Stimulated activated CD8-positive, alpha-beta memory T cell treated with anti-CD3 and anti-CD28 coated beads, Interleukin-15, amount 100 ng/mL, for 24 hours (primary cell): Measurements from ENCODE around the gene RPS14.

Source experiments
- DNase-seq: peaks from one replicate; pipeline ENCODE4 v3.0.0-alpha.2; 2020; ENCODE audit warnings: low read depth

RPS14 gene

DNA sequence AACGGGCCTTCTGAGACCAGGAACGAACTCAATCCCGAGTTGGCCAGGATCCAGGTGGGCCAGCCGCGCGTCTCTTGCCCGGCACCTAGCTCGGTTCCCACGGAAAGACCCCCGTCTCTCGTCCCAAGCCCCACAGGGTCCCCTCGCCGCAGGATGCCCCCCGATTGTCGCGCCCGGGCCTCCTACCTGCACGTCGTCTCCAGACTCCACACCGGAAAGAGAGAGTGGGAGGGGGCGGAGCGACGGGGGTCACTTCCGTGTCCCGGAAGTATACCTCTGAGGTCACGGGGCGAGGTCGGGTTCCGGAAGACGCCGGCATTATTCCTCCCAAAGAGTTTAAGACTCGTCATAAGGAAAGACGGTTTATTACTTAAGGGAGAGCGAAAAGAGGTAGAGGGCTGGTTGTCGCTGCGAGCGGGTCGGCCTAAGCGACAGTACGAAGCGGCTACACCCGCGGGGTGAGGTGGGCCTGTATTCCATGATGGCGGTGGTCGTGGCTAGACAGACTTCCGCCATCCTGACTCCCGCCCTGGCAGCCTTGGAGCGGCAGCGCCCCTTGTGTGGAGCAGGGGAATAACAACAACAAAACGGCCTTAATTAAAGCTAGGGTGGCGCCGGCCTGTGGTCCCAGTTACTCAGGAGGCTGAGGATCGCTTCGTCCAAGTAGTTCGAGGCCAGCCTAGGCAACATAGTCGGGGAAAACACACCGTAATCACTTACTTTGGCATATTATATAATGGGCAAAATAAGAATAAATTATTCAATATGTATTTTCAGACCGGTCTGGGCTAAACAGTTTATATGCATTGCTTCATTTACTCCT, at the start of gene RPS14:
RPS14 (minus strand) TSS at position 223 of the 823 bp plus-strand sequence. CDS start 2,006 bp downstream, outside the sequence.
- peak; percentile 85 for DNase-seq

- DNase-seq: no peak
Measured at GRCh38 chr5:150498971-150499370, 49.4 kb upstream of the RPS14 start.

DNA sequence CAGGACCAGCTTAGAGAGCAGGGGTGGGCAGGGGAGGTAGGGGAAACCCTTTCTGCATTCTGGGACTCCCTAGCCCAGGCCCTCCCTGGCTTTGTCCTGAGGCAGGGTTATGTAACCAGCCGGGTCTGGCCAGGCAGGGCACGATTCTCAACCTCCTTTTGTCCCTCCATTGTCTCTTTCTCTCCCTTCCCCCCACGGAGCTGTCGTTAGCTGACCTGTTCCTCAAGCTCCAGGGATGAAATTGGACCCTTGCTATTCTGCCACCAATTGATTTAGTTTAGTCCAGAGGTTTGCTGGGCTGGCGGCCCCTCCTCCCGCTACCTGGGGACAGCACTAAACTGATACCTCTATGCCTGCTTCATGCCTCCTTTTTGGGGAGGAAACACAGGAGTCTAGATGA, 49.0 kb upstream of the RPS14 start:
- DNase-seq: no peak

DNA sequence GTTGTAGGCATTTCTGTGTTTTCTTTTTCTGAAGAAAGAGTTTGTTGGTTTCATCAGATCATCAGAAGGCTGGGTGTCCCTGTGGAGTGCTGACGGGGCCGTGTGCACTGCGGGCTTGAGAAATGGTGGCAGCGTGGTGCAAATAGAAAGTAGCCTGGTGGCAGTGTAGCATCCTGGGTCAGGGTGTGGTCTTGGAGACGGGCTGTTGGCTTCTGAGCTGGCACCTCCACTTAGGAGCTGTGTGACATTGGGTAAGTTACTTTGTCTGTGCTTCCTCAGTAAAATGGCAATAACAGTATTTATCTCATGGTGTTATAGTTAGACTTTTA, 48.4 kb upstream of the RPS14 start:
- no peak for DNase-seq

DNA sequence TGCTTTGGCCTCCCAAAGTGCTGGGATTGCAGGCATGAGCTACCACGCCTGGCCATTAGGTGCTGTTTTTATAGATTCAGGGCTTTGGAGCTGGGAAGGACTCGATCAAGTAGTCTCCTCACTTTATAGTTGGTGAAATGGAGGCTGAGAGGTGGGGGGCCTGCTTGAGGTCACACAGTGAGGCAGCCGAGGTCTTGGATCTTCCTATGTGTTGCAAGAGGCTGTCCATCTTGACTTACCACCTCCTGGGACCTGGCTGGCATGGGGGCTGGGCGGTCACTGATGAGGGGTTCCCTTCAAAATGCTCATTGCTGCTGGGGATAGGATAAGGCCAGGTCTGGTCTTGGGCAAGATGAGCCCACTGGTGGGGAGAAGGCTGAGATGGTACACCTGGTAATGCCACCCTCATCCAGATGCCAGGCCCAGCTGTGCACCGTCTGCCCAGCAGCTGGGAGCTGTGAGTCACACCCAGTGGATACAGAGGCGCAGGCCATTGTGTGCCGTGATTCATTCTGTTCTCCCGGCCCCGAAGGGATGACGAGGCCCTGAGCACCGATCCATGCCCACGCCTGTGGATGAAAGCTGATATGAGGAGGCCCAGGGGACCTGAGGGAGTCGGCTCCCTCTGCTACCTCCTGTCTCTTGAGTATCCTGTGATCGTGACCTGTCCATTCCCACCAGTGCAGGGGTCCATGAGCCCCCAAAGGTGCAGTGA, 47.9 kb upstream of the RPS14 start:
- DNase-seq: no peak

GRCh38 chr5:150496534-150496933, 47.0 kb upstream of the RPS14 start:
- no peak for DNase-seq

GRCh38 chr5:150496098-150496497, 46.6 kb upstream of the RPS14 start:
- DNase-seq: no peak

DNA sequence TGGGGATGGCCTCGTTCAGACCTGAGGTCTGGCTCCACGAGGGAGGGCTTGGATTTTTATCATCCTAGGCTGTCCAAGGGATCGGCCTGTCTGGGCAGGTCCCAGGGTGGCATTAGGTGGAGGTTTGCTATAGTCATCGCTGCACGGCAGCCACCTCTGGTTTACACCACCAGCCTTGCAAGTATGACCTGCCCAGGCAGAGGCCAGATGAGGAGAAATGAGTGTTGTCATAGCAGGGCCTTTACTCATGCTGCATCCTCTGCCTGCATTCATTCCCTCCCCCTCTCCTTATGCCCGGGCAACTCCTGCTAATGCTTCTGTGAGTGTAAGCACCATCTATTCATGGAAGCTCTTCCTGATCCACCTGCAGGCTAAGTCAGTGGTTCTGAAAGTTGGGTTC, 43.1 kb upstream of the RPS14 start:
- no peak for DNase-seq

DNA sequence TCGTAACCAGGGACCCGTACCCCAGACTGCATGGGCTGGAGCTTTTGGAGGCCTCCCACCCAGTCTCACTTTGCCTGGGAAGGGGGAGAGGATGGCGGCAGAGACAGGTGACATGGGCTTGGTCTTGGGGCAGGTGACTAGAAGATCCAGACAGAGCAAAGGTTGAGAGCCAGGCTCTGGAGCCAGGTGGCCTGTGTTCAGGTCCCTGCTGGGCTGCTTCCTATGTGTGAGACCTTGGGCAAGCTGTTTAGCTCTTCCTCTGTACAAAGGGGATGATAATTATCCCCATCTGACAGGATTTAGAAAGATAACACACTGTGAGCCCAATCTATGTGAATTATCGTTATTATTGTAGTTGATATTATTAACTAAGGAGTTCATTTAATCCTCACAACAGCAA, 42.3 kb upstream of the RPS14 start:
- no peak for DNase-seq

DNA sequence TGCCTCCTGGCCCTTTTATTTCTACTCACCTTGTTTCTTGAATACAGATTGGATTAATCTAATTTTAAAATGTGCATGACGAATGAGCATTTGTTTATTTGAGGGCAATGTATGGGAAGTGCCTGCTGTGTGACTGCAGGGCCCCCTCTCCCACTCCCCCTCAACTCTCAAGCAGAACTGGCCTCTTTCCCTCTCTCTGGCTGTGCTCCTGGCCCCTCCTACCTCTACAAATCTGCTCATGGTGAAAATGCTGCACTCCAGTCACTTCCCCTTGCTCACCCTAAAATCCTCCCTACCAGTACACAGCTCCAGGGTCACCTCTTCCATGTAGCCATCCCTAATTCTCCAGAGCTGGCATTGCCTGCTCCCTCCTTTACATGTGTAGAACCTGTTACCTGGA, 41.2 kb upstream of the RPS14 start:
- DNase-seq: no peak

GRCh38 chr5:150490296-150490669, 40.7 kb upstream of the RPS14 start:
- no peak for DNase-seq

GRCh38 chr5:150489360-150490295, 40.1 kb upstream of the RPS14 start:
- DNase-seq: no peak

- DNase-seq: no peak
Measured at GRCh38 chr5:150488519-150489359, 39.2 kb upstream of the RPS14 start.

DNA sequence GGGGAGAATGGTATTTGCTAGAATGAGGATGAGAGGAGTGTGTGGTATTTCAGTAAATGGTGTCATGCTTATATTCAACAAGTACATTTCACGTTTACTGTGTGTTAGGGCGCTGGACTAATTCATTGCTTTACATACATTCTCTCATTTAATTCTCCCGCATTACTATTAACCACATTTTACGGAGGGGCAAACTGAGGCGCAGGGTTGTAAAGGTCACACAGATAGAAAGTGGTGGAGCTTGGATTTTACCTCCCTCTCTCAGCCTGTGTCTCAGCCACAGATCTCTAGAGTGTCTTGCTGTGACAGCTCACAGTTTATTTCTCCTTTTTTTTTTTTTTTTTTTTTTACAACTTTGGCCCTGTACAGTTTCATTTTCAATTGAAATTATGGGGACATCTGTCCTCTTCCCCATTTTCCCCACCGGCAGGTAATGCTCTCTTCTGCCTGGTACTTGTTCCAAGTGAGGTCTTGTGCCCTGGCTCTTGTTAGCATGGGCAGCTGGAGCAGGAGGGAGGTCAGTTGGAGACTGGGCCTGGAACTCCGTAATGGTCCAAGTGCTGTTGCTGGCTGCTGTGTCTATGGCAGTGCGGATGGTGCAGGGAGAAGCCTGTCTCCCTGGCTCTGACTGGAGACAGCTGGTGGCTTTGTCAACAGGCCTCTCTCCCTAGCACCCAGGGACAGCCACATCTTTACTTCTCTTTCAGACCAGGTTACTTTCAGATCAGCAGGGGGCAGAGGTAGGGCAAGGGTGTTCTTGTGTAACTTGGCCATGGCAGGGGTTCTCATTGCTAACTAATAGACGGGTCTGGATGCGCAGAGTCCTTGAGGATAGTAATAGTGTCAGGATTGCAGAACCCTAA, 37.9 kb upstream of the RPS14 start:
- DNase-seq: no peak

GRCh38 chr5:150486402-150487198, 37.1 kb upstream of the RPS14 start:
- DNase-seq: peak; percentile 10

DNA sequence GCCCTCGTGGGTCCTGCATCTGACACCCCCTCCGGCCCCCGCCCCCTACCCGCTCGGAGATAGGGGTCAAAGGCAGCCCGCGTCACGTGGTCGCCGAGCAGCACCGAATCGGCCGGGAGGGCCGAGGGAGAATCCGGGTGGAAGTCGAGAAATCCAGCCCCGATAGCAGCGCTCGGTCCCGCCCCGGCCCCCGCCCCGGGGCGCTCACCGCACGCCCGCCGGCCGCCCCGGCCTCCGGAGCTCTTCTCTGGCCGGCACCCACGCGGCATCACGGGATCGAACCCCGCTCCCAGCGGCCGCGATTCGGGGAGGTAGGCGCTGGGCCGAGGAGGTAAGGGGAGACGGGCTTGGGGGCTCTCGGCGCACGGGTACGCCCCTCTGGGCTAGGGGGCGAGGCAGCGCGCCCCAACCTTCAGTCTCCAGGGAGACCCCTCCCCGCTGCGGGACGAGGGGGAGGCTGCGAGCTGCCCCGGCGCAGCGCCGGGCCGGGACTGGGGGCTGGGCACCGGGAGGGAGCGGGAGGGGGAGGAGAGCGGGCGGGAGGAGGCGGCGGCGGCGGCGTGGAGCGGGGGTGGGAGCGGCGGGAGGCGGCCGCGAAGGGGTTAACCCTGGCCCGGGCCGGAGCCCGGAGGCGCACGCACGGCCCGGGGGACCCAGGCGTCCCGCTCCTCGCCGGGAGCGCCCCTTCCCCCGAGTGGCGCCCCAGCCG, 36.3 kb upstream of the RPS14 start:
- DNase-seq: peak; percentile 1

GRCh38 chr5:150484964-150485692, 35.6 kb upstream of the RPS14 start:
- no peak for DNase-seq

- no peak for DNase-seq
Measured at GRCh38 chr5:150481972-150482406, 32.5 kb upstream of the RPS14 start.

DNA sequence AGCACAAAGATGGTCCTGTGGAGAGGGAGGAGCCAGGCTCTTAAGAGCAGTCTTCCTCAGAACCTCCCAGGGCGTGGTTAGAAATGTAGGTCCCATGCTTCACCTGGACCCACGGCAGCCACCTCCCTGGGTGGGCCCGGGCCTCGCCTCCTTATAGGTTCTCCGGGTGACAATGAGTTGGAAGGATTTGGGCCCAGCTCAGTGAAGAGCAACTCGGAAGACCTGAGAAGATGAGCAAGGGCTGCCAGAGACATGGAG, 32.1 kb upstream of the RPS14 start:
- DNase-seq: no peak
